ENCODE data around the gene KSR2.

KSR2 gene

DNA sequence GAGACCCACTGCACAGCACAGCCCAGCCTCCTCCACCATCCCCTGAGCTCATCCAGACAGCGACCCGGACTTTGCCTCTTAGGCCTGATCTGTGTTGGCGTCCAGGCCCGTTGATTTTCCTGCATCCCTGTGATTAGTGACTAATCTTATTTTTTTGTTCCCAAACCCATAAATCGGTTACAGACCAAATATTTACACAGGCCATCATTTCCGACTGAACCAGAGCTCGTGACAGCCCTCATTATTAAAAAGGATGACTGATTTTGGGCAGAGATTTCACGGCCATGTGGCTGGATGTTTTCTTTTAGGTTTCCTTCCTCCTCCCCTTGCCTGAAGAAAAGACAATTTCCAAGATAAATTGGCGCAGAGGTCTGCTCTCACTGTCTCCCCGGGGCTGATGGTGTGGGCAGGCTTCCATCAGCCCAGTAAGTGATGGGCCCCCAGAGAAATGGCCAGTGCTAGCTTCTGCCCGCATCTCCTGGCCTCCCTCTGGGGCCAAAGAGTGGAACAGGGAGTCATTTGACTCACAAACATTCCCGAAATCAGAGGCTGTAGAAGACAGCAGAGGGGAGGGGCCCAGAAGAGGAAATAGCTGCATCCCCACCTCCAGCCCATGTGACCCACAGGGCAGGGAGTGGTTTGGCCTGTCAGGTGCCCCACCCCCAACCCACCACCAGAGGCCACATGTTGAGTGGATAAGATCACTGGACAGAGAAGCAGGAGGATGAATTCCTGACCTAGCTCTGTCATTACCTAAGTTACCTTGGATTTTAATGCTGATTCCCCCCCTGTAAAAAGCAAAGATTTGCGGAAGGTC is 283.5 kb downstream of the KSR2 start:
- no peak overlapping the region for H3K27ac ChIP-seq (ENCODE audit: insufficient read depth, low read depth, low read length, poor library complexity, severe bottlenecking)

DNA sequence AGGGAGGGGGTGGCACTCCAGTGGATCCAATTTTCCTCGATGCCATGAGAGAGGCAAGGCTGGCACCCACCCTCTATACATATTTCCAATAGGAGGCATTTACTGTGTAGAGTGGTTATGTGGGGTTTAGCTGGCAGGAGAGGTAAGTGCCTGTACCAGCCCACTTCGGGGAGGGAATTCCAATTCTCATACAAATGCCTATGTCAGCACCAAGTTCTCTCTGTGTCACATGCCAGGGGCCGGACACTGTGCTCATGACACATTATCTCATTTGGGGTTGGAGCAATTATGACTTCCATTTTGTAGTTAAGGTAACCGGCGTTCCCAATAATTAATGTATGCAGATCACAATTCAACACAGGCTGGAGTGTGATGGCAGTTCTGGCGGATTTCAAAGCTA is 284.3 kb downstream of the KSR2 start:
- Histone ChIP-seq H3K4me3 (ENCODE audit: insufficient read depth, low read depth, low read length) (no peak overlapping the region), H3K9me3 (ENCODE audit: control insufficient read depth, low read length) (no peaks in the 10 kb centered on the region), H3K36me3 (ENCODE audit: control insufficient read depth, insufficient read depth, low read length) (no peaks in the 10 kb centered on the region), H3K4me1 (ENCODE audit: control insufficient read depth, insufficient read depth, low read length) (peaks cover 8% of the 10 kb centered on the region), H3K27me3 (ENCODE audit: control insufficient read depth, insufficient read depth, low read length, poor library complexity, severe bottlenecking) (no peaks in the 10 kb centered on the region), H3K27ac (ENCODE audit: insufficient read depth, low read depth, low read length, poor library complexity, severe bottlenecking) (no peak overlapping the region)
- WGBS, 2 experiments, result 96 to 97% methylated on average over 6 of the region's 6 CpGs

More for the DNA sequence above, 283.5 kb downstream of the KSR2 start:
- H3K27me3 ChIP-seq (ENCODE audit: control insufficient read depth, insufficient read depth, low read length, poor library complexity, severe bottlenecking), result no peaks in the 10 kb centered on the region
- H3K4me1 ChIP-seq (ENCODE audit: control insufficient read depth, insufficient read depth, low read length), result peaks cover 8% of the 10 kb centered on the region
- 80 to 85% methylated on average over 13 of the region's 13 CpGs for WGBS, 2 experiments
- no peak overlapping the region for H3K4me3 ChIP-seq (ENCODE audit: insufficient read depth, low read depth, low read length)
- no peaks in the 10 kb centered on the region for H3K36me3 ChIP-seq (ENCODE audit: control insufficient read depth, insufficient read depth, low read length)
- no peaks in the 10 kb centered on the region for H3K9me3 ChIP-seq (ENCODE audit: control insufficient read depth, low read length)

DNA sequence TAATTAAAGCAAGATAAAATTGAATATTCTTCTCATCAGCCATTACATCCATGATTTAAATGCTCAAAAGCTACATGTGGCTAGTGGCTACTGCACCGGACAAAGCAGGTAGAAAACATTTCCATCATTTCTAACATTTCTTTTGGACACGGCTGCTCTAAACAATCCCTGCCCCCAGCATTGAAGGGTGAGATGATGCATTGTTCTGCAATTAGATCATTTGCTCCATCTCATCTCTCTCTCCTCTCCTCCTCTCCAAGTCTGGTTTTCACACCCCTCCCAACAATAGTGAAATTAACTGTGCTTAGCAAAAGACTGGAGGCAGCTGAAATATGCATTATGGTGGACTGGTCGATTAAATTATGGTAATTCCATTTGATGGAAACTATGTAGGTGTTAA is 288.5 kb downstream of the KSR2 start:
- H3K27me3 ChIP-seq (ENCODE audit: control insufficient read depth, insufficient read depth, low read length, poor library complexity, severe bottlenecking), result no peaks in the 10 kb centered on the region
- H3K27ac ChIP-seq (ENCODE audit: insufficient read depth, low read depth, low read length, poor library complexity, severe bottlenecking), result no peak overlapping the region

DNA sequence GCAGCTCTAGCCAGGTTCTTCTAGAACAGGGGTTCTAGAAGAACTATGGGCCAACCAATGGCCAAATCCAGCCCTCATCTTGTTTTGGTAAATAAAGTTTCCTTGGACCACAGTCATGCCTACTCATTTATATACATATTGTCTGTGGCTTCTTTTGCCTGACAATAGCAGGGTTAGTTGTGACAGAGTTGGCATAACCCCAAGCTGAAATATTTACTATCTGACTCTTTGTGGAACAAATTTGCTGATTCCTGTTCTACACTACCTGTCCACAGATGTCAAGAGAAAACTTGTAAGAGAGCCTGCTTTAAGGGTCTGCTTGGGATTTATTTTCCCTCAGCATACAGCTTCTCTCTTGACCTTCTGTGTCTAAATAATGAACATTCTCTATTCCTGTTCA is 289.0 kb downstream of the KSR2 start:
- Histone ChIP-seq H3K27ac (ENCODE audit: insufficient read depth, low read depth, low read length, poor library complexity, severe bottlenecking) (no peak overlapping the region), H3K4me3 (ENCODE audit: insufficient read depth, low read depth, low read length) (no peak overlapping the region), H3K4me1 (ENCODE audit: control insufficient read depth, insufficient read depth, low read length) (no peaks in the 10 kb centered on the region), H3K27me3 (ENCODE audit: control insufficient read depth, insufficient read depth, low read length, poor library complexity, severe bottlenecking) (no peaks in the 10 kb centered on the region), H3K36me3 (ENCODE audit: control insufficient read depth, insufficient read depth, low read length) (no peaks in the 10 kb centered on the region), H3K9me3 (ENCODE audit: control insufficient read depth, low read length) (no peaks in the 10 kb centered on the region)

More for the DNA sequence above, 288.5 kb downstream of the KSR2 start:
- peaks cover 3% of the 10 kb centered on the region for H3K4me1 ChIP-seq (ENCODE audit: control insufficient read depth, insufficient read depth, low read length)
- H3K4me3 ChIP-seq (ENCODE audit: insufficient read depth, low read depth, low read length), result no peak overlapping the region
- H3K9me3 ChIP-seq (ENCODE audit: control insufficient read depth, low read length), result no peaks in the 10 kb centered on the region
- WGBS, 2 experiments, result 78 to 89% methylated on average over 3 of the region's 3 CpGs
- H3K36me3 ChIP-seq (ENCODE audit: control insufficient read depth, insufficient read depth, low read length), result no peaks in the 10 kb centered on the region

DNA sequence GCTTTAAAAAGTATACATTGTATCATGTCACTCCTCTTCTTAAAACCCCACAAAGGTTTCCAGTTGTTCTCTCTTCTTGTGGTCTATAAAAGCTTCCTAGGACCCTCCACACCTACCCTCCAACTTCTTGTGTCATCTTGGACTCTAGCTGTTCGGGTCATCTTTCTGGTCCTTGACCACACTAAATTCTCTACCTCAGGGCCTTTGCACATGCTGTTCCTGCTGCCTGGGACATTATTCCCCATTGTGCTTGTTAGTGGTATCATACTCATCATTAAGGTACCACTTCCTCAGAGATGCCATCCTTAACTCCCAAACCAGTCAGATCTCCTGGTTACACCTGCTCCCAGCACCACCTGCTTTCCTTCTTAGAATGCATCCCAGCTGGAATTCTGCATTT is 294.0 kb downstream of the KSR2 start:
- Histone ChIP-seq H3K27ac (ENCODE audit: insufficient read depth, low read depth, low read length, poor library complexity, severe bottlenecking) (no peak overlapping the region), H3K27me3 (ENCODE audit: control insufficient read depth, insufficient read depth, low read length, poor library complexity, severe bottlenecking) (no peaks in the 10 kb centered on the region), H3K4me1 (ENCODE audit: control insufficient read depth, insufficient read depth, low read length) (no peaks in the 10 kb centered on the region), H3K36me3 (ENCODE audit: control insufficient read depth, insufficient read depth, low read length) (no peaks in the 10 kb centered on the region), H3K4me3 (ENCODE audit: insufficient read depth, low read depth, low read length) (no peak overlapping the region), H3K9me3 (ENCODE audit: control insufficient read depth, low read length) (no peaks in the 10 kb centered on the region)
- WGBS, 2 experiments, result 97 to 100% methylated on average over 1 of the region's 1 CpG

- Histone ChIP-seq H3K4me1 (ENCODE audit: control insufficient read depth, insufficient read depth, low read length) (no peaks in the 10 kb centered on the region), H3K27me3 (ENCODE audit: control insufficient read depth, insufficient read depth, low read length, poor library complexity, severe bottlenecking) (no peaks in the 10 kb centered on the region), H3K4me3 (ENCODE audit: insufficient read depth, low read depth, low read length) (no peak overlapping the region), H3K36me3 (ENCODE audit: control insufficient read depth, insufficient read depth, low read length) (no peaks in the 10 kb centered on the region), H3K27ac (ENCODE audit: insufficient read depth, low read depth, low read length, poor library complexity, severe bottlenecking) (no peak overlapping the region), H3K9me3 (ENCODE audit: control insufficient read depth, low read length) (no peaks in the 10 kb centered on the region)
- WGBS, 2 experiments, result 92 to 96% methylated on average over 3 of the region's 3 CpGs
Observed at GRCh38 chr12:117674313-117674712, 294.5 kb downstream of the KSR2 start.

GRCh38 chr12:117671734-117672133 is 297.1 kb downstream of the KSR2 start:
- no peaks in the 10 kb centered on the region for H3K36me3 ChIP-seq (ENCODE audit: control insufficient read depth, insufficient read depth, low read length)
- no peaks in the 10 kb centered on the region for H3K9me3 ChIP-seq (ENCODE audit: control insufficient read depth, low read length)
- 49 to 56% methylated on average over 8 of the region's 8 CpGs for WGBS, 2 experiments
- no peaks in the 10 kb centered on the region for H3K27me3 ChIP-seq (ENCODE audit: control insufficient read depth, insufficient read depth, low read length, poor library complexity, severe bottlenecking)
- no peak overlapping the region for H3K27ac ChIP-seq (ENCODE audit: insufficient read depth, low read depth, low read length, poor library complexity, severe bottlenecking)
- no peak overlapping the region for H3K4me3 ChIP-seq (ENCODE audit: insufficient read depth, low read depth, low read length)
- no peaks in the 10 kb centered on the region for H3K4me1 ChIP-seq (ENCODE audit: control insufficient read depth, insufficient read depth, low read length)

- Histone ChIP-seq H3K4me3 (ENCODE audit: insufficient read depth, low read depth, low read length) (no peak overlapping the region), H3K36me3 (ENCODE audit: control insufficient read depth, insufficient read depth, low read length) (no peaks in the 10 kb centered on the region)
- WGBS, 2 experiments, result 91 to 93% methylated on average over 5 of the region's 5 CpGs
Observed at GRCh38 chr12:117664169-117664568, 304.6 kb downstream of the KSR2 start.

GRCh38 chr12:117662620-117663395 is 306.0 kb downstream of the KSR2 start:
- H3K4me1 ChIP-seq (ENCODE audit: control insufficient read depth, insufficient read depth, low read length), result no peaks in the 10 kb centered on the region
- no peaks in the 10 kb centered on the region for H3K9me3 ChIP-seq (ENCODE audit: control insufficient read depth, low read length)
- no peaks in the 10 kb centered on the region for H3K36me3 ChIP-seq (ENCODE audit: control insufficient read depth, insufficient read depth, low read length)
- H3K27ac ChIP-seq (ENCODE audit: insufficient read depth, low read depth, low read length, poor library complexity, severe bottlenecking), result no peak overlapping the region
- H3K4me3 ChIP-seq (ENCODE audit: insufficient read depth, low read depth, low read length), result no peak overlapping the region
- 92% methylated on average over 8 of the region's 8 CpGs for WGBS, 2 experiments
- H3K27me3 ChIP-seq (ENCODE audit: control insufficient read depth, insufficient read depth, low read length, poor library complexity, severe bottlenecking), result no peaks in the 10 kb centered on the region

More at GRCh38 chr12:117664169-117664568, 304.6 kb downstream of the KSR2 start:
- Histone ChIP-seq H3K27ac (ENCODE audit: insufficient read depth, low read depth, low read length, poor library complexity, severe bottlenecking) (no peak overlapping the region), H3K9me3 (ENCODE audit: control insufficient read depth, low read length) (no peaks in the 10 kb centered on the region), H3K27me3 (ENCODE audit: control insufficient read depth, insufficient read depth, low read length, poor library complexity, severe bottlenecking) (no peaks in the 10 kb centered on the region), H3K4me1 (ENCODE audit: control insufficient read depth, insufficient read depth, low read length) (no peaks in the 10 kb centered on the region)

- Histone ChIP-seq H3K4me3 (ENCODE audit: insufficient read depth, low read depth, low read length) (no peak overlapping the region), H3K36me3 (ENCODE audit: control insufficient read depth, insufficient read depth, low read length) (no peaks in the 10 kb centered on the region), H3K4me1 (ENCODE audit: control insufficient read depth, insufficient read depth, low read length) (no peaks in the 10 kb centered on the region), H3K27me3 (ENCODE audit: control insufficient read depth, insufficient read depth, low read length, poor library complexity, severe bottlenecking) (no peaks in the 10 kb centered on the region), H3K27ac (ENCODE audit: insufficient read depth, low read depth, low read length, poor library complexity, severe bottlenecking) (no peak overlapping the region), H3K9me3 (ENCODE audit: control insufficient read depth, low read length) (no peaks in the 10 kb centered on the region)
- 86 to 90% methylated on average over 6 of the region's 6 CpGs for WGBS, 2 experiments
Observed at GRCh38 chr12:117662220-117662619, 306.6 kb downstream of the KSR2 start.

All from ectodermal cell (in vitro differentiated cells).